ENCODE results near the gene HOXA11.

HOXA11 gene

GRCh38 chr7:27180431-27181420 lies 4.3 kb downstream of the HOXA11 start:
- peak; percentile 21 for DNase-seq (ENCODE audit: low read depth)

GRCh38 chr7:27179503-27180430 lies 5.3 kb downstream of the HOXA11 start:
- DNase-seq (ENCODE audit: low read depth) = peak; percentile 82

GRCh38 chr7:27179030-27179429 lies 6.0 kb downstream of the HOXA11 start:
- no peak for DNase-seq (ENCODE audit: low read depth)

GRCh38 chr7:27178366-27178765 lies 6.7 kb downstream of the HOXA11 start:
- DNase-seq (ENCODE audit: low read depth) = peak; percentile 45

- peak; percentile 12 for DNase-seq (ENCODE audit: low read depth)
These were observed 7.2 kb downstream of the HOXA11 start for GRCh38 chr7:27177795-27178320.

- DNase-seq (ENCODE audit: low read depth) = peak; percentile 19
These were observed 7.9 kb downstream of the HOXA11 start for GRCh38 chr7:27176962-27177794.

- DNase-seq (ENCODE audit: low read depth) = no peak
These were observed 8.5 kb downstream of the HOXA11 start for GRCh38 chr7:27176524-27176845.

- DNase-seq (ENCODE audit: low read depth) = peak; percentile 37
These were observed 9.2 kb downstream of the HOXA11 start for GRCh38 chr7:27175626-27176523.

GRCh38 chr7:27174874-27175625 lies 10.0 kb downstream of the HOXA11 start:
- DNase-seq (ENCODE audit: low read depth) = peak; percentile 66

- DNase-seq (ENCODE audit: low read depth) = peak; percentile 58
These were observed 10.8 kb downstream of the HOXA11 start, which contains the start of gene HOXA10 for GRCh38 chr7:27173956-27174873. TSS of gene HOXA10 (minus strand) at chr7:27174320. CDS start at chr7:27174306, 14 bp downstream.

- peak; percentile 4 for DNase-seq (ENCODE audit: low read depth)
These were observed 11.5 kb downstream of the HOXA11 start for GRCh38 chr7:27173511-27173955.

GRCh38 chr7:27172823-27173510 lies 12.1 kb downstream of the HOXA11 start:
- peak; percentile 87 for DNase-seq (ENCODE audit: low read depth)

GRCh38 chr7:27172315-27172774 lies 12.7 kb downstream of the HOXA11 start:
- DNase-seq (ENCODE audit: low read depth) = peak; percentile 40

GRCh38 chr7:27171637-27172314 lies 13.3 kb downstream of the HOXA11 start:
- peak; percentile 35 for DNase-seq (ENCODE audit: low read depth)

- peak; percentile 26 for DNase-seq (ENCODE audit: low read depth)
These were observed 13.8 kb downstream of the HOXA11 start for GRCh38 chr7:27171325-27171636.

GRCh38 chr7:27170426-27171324 lies 14.4 kb downstream of the HOXA11 start:
- DNase-seq (ENCODE audit: low read depth) = peak; percentile 3
